Mesothelial cell of epicardium (in vitro differentiated cells): ENCODE data around the gene PSMG3. TPM values are rescaled to one million over a fixed set of nuclear protein-coding genes. Genes with fewer than 3 reads are reported as not detected.

Experiments used
- DNase-seq, 2 experiments: peaks; one replicate each; pipeline ENCODE4 v3.0.0; 2021; ENCODE audit warnings: low spot score in 2 of 2; ENCODE audit not compliant: unreplicated experiment in 2 of 2
- H3K27ac Mint-ChIP-seq: 2 replicates; pipeline ENCODE4 v1.8.0; 2021; ENCODE audit warnings: mixed read lengths
- H3K27me3 Mint-ChIP-seq: 2 replicates; pipeline ENCODE4 v1.8.0; 2021; ENCODE audit warnings: low read depth, mixed read lengths
- H3K36me3 Mint-ChIP-seq: 2 replicates; pipeline ENCODE4 v1.8.0; 2021; ENCODE audit warnings: mixed read lengths
- H3K4me1 Mint-ChIP-seq: 2 replicates; pipeline ENCODE4 v1.8.0; 2021; ENCODE audit warnings: mixed read lengths
- H3K4me3 Mint-ChIP-seq: 2 replicates; pipeline ENCODE4 v1.8.0; 2021; ENCODE audit warnings: mild to moderate bottlenecking, moderate library complexity, mixed read lengths
- H3K9me3 Mint-ChIP-seq: 2 replicates; pipeline ENCODE4 v1.8.0; 2021; ENCODE audit warnings: mixed read lengths
- total RNA-seq: library from RNA; stranded (reverse); gene quantifications from 3 replicates; pipeline ENCODE4 v1.2.1, GENCODE V29; 2021
- TF ChIP-seq, protein P1 (sequence below): fragments of 200-600 bp; sonication (generic); IDR thresholded peaks from one replicate; pipeline ENCODE4 v1.5.0; 2021; ENCODE audit warnings: antibody characterized with exemption; ENCODE audit not compliant: unreplicated experiment

Gene PSMG3
- total RNA-seq, 1 donor from 2014 or later, result 31.0 TPM

DNA sequence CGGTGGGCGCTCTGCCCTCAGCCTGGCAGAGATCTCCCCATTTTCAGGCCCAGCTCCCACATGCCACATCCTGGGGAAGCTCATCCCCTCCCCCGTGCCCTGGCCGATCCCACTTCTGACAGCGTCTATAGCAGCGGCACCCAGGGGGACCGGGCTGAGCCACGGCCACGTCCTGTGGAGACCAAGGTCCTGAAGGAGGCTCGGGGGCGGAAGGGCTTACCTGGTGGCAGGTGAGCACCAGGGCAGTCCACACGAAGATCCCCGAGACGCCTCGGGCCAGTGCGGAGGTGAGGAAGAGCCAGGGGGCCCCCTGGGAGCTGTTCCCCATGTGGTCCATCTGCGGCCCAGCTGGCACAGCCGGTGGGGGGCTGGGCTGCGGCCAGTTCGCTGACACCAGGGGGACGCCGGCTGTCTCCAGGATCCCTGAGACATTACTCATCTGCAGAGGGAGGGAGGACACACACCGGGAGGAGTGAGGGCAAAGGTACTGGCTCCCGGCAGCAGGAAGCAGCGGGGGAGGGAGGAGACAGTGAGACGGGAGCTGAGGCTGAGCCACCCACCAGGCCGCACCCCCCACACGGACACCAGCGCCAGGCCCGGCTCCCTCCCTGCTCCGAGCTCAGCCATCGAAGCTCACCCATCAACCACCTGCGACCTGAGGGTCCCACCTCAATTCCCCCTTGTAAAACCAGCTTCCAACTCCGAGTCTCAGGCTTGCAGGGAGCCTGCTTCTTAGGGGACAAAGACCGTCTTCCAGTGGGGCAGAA is 14.6 kb downstream of the PSMG3 start:
- Mint-ChIP-seq H3K9me3 (no peaks in the 10 kb centered on the region), H3K27me3 (no peaks in the 10 kb centered on the region), H3K4me1 (peaks cover 25% of the 10 kb centered on the region), H3K4me3 (no peak overlapping the region), H3K27ac (peak overlapping the region; percentile 50), H3K36me3 (no peaks in the 10 kb centered on the region)
- no peak for DNase-seq
- TF ChIP-seq, protein P1, sequence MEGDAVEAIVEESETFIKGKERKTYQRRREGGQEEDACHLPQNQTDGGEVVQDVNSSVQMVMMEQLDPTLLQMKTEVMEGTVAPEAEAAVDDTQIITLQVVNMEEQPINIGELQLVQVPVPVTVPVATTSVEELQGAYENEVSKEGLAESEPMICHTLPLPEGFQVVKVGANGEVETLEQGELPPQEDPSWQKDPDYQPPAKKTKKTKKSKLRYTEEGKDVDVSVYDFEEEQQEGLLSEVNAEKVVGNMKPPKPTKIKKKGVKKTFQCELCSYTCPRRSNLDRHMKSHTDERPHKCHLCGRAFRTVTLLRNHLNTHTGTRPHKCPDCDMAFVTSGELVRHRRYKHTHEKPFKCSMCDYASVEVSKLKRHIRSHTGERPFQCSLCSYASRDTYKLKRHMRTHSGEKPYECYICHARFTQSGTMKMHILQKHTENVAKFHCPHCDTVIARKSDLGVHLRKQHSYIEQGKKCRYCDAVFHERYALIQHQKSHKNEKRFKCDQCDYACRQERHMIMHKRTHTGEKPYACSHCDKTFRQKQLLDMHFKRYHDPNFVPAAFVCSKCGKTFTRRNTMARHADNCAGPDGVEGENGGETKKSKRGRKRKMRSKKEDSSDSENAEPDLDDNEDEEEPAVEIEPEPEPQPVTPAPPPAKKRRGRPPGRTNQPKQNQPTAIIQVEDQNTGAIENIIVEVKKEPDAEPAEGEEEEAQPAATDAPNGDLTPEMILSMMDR, result no peak

- TF ChIP-seq, protein P1, result no peak
- no peaks in the 10 kb centered on the region for H3K9me3 Mint-ChIP-seq
- H3K36me3 Mint-ChIP-seq, result no peaks in the 10 kb centered on the region
- no peak overlapping the region for H3K27ac Mint-ChIP-seq
- DNase-seq, result no peak
- no peaks in the 10 kb centered on the region for H3K27me3 Mint-ChIP-seq
- H3K4me3 Mint-ChIP-seq, result no peak overlapping the region
- H3K4me1 Mint-ChIP-seq, result peaks cover 20% of the 10 kb centered on the region
Measured at GRCh38 chr7:1554333-1555045, 15.3 kb downstream of the PSMG3 start.

DNA sequence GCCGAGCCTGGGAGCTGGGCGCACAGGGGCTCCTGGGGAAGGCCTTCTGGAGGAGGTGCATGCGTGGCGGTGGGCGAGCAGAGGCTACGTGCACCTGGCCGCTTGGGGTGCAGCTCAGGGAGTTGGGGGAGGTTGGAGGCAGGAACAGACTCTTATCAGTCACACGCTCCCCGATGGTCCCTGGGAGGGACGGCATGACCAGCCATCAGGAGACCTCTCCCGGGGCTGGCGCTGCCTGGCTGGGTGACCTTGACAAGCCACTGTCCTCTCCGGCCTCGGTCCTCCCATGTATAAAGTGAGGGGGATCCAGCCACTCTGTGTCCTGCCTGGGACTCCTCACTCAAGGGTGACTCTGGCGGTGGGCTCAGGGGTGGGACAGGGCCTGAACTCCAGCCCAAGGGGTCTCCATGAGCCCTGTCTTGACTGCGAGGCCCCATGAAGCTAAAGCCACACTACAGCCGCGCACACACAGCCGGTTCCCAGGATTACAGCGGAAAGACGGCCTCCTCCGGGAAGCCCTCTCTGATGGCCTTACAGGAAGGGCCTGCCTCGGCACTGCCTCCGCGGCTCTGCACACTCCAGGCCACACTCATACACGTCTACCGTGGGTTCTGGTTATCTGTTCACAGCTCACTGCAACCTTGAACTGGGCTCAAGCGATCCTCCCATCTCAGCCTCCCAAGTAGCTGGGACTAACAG is 16.2 kb downstream of the PSMG3 start:
- H3K36me3 Mint-ChIP-seq, result no peaks in the 10 kb centered on the region
- H3K4me1 Mint-ChIP-seq, result peaks cover 20% of the 10 kb centered on the region
- TF ChIP-seq, protein P1, result no peak
- H3K9me3 Mint-ChIP-seq, result no peaks in the 10 kb centered on the region
- H3K27ac Mint-ChIP-seq, result no peak overlapping the region
- DNase-seq, result no peak
- H3K27me3 Mint-ChIP-seq, result no peaks in the 10 kb centered on the region
- H3K4me3 Mint-ChIP-seq, result no peak overlapping the region

- Mint-ChIP-seq H3K4me1 (peaks cover 15% of the 10 kb centered on the region), H3K4me3 (no peak overlapping the region), H3K27me3 (no peaks in the 10 kb centered on the region), H3K27ac (no peak overlapping the region), H3K36me3 (no peaks in the 10 kb centered on the region), H3K9me3 (no peaks in the 10 kb centered on the region)
- TF ChIP-seq, protein P1, result no peak
- no peak for DNase-seq
Measured at GRCh38 chr7:1552200-1552599, 17.6 kb downstream of the PSMG3 start.

GRCh38 chr7:1550846-1551155 is 19.0 kb downstream of the PSMG3 start:
- no peak for DNase-seq
- TF ChIP-seq, protein P1, result no peak
- H3K27me3 Mint-ChIP-seq, result no peaks in the 10 kb centered on the region
- no peaks in the 10 kb centered on the region for H3K9me3 Mint-ChIP-seq
- H3K4me1 Mint-ChIP-seq, result peaks cover 7% of the 10 kb centered on the region
- H3K27ac Mint-ChIP-seq, result no peak overlapping the region
- H3K4me3 Mint-ChIP-seq, result no peak overlapping the region
- H3K36me3 Mint-ChIP-seq, result no peaks in the 10 kb centered on the region
